Choroid plexus epithelial cell (primary cell): Measurements from ENCODE around the gene KIF15.
"Not testable (repeated sequence)": the region's sequence is repeated elsewhere in the genome, so short reads cannot be mapped to it uniquely, and the experiment has no call there.

Source experiments
- DNase-seq: peaks from one replicate; pipeline ENCODE4 v3.0.0-alpha.2; 2010; ENCODE audit warnings: low read depth
- H3K4me3 ChIP-seq: 2 replicates; pipeline ENCODE4 v1.5.1; 2011; ENCODE audit warnings: low read depth, mild to moderate bottlenecking, control low read depth, low read length, moderate library complexity
- TF ChIP-seq, protein P1 (sequence below): conservative IDR thresholded peaks from 2 replicates; pipeline ENCODE4 v1.5.1; 2011; ENCODE audit warnings: low read depth, mild to moderate bottlenecking, control low read depth, inconsistent platforms, low read length, moderate library complexity

The KIF15 gene

DNA sequence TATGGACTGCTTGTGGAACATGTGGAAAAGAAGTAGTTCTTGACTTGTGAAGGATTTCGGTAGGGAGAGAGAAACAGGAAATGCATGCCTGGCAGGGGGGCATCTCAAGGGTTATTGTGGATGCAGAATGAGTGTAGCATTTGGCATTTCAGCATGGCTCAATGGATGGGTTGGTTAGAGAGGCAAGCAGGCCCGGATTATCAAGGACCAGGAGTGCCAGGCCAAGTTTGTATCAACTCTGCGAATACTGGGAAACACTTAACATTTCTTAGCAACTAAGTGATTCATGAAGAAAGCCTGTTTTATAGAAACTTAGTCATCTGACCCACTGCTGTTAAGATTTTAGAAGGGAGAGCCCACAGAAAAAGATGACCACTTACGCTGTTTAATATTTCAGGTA, 33.6 kb downstream of the KIF15 start:
- no peak overlapping the region for H3K4me3 ChIP-seq
- TF ChIP-seq, protein P1, sequence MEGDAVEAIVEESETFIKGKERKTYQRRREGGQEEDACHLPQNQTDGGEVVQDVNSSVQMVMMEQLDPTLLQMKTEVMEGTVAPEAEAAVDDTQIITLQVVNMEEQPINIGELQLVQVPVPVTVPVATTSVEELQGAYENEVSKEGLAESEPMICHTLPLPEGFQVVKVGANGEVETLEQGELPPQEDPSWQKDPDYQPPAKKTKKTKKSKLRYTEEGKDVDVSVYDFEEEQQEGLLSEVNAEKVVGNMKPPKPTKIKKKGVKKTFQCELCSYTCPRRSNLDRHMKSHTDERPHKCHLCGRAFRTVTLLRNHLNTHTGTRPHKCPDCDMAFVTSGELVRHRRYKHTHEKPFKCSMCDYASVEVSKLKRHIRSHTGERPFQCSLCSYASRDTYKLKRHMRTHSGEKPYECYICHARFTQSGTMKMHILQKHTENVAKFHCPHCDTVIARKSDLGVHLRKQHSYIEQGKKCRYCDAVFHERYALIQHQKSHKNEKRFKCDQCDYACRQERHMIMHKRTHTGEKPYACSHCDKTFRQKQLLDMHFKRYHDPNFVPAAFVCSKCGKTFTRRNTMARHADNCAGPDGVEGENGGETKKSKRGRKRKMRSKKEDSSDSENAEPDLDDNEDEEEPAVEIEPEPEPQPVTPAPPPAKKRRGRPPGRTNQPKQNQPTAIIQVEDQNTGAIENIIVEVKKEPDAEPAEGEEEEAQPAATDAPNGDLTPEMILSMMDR, result no peak
- peak; percentile 33 for DNase-seq

DNA sequence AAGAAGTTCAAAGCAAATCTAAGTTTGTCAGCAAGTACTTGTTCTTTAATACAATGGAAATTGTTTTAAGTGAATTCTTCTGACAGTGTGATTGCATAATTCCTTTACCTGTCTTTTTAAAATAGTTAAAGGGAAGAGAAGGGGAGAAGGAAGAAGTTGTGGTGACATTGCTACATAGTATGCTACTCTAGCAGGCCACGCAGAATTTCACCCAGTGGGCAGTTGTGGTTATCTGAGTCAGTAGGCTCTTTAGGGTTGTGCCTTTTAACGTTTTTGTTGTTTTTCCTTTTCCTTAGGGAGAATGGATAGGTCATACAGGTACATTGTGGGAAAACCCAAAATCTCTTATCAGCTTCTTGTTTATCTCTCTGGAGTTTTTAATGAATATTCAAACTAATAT, 40.4 kb downstream of the KIF15 start:
- no peak overlapping the region for H3K4me3 ChIP-seq
- TF ChIP-seq, protein P1, result no peak
- DNase-seq, result no peak

DNA sequence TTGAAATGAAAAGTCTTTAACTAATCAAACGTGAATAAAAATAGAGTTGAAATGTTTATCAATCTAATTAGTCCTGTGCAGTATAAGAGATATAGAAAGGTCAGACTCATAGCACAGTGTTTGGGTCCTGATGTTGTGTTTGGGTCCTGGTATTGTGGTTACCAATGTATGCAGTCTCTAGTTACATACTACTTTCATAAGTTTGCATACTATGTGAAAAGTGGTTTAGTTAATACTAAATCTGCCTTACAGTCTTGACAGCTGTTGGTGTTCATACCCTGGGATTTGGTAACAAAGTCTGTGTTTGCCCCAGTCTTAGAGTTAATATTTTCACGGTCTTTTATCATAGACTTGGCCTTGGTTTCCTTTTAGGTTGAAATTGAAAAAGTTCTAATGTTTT, 41.7 kb downstream of the KIF15 start:
- H3K4me3 ChIP-seq, result no peak overlapping the region
- TF ChIP-seq, protein P1, result no peak
- no peak for DNase-seq

DNA sequence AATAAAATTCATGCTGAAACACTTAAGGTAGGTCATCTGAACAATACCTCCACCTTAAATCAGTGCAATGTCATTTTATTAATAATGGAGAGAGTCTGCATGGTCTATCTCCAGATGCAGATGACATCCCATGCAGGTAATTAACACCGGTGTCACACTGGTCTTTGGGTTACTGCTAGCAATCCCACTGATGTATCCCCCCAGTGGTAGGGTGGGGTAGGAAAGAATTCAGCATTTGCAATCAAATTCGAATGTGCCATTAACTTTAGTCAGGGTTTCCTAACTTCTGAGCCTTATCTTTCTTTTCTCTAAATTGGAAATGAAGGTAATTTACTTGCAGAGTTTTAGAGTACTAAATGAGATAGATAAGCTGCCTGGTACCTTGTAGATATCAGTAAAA, 44.4 kb downstream of the KIF15 start:
- TF ChIP-seq, protein P1, result peak; percentile 8
- no peak overlapping the region for H3K4me3 ChIP-seq
- DNase-seq, result no peak

DNA sequence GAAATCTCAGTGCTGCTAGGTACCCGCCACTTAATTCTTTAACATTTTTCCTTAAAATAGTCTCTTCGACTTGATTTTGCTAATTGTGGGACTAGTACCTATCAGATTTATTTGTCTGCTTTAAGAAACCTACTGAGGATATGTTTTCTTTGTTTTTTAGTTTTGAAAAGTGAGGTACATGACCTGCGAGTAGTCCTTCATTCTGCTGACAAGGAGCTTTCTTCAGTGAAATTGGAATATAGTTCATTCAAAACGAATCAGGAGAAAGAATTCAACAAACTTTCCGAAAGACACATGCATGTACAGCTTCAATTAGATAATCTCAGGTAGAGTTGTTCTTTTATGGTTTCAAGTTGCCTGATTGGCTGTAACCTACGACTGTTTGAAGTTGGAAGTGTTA, 53.2 kb downstream of the KIF15 start:
- no peak overlapping the region for H3K4me3 ChIP-seq
- DNase-seq, result no peak
- TF ChIP-seq, protein P1, result no peak

DNA sequence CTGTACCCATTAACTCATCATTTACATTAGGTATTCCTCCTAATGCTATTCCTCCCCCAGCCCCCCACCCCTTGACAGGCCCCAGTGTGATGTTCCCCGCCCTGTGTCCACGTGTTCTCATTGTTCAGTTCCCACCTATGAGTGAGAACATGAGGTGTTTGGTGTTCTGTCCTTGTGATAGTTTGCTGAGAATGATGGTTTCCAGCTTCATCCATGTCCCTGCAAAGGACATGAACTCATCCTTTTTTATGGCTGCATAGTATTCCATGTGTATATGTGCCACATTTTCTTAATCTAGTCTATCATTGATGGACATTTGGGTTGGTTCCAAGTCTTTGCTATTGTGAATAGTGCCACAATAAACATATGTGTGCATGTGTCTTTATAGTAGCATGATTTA, 54.7 kb downstream of the KIF15 start:
- DNase-seq, H3K4me3 ChIP-seq: not testable (repeated sequence)

DNA sequence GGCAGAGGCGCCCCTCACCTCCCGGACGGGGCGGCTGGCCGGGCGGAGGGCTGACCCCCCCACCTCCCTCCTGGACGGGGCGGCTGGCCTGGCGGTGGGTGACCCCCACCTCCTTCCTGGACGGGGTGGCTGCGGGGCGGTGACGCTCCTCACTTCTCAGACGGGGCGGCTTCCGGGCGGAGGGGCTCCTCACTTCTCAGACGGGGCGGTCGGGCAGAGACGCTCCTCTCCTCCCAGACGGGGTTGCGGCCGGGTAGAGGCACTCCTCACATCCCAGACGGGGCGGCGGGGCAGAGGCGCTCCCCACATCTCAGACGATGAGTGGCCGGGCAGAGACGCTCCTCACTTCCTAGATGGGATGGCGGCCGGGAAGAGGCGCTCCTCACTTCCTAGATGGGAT, 59.6 kb downstream of the KIF15 start:
- H3K4me3 ChIP-seq, DNase-seq: not testable (repeated sequence)

DNA sequence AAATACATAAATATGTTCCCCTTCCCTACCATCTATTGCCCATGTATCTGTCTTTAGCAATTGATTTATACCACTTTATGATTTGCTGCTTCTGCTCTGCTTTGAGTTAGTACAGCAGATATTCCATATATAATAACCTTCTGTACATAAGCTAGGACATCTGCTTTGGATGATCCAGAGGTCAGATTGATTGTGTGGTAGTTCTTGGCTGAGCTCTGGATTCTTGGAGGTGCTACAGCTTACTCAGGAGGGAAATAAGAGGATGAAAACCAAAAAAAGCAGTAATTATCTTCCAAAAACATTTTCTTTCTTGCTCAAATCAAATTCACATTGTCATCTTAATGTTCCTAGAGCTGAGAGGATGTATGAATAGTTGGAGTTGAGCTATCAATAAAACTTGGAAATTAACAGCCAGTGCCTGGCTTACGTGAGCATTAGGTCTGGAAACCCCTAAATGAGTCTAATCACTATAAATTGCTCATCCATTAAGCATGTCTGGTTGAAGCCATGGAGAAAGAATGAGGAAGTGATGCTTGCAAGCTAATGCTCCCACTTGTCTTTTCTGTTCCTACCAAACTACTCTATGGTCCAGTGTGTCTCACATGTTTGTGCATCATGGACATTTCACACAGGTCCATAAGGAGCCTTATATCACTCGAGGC, 63.8 kb downstream of the KIF15 start:
- peak; percentile 69 for DNase-seq
- TF ChIP-seq, protein P1, result no peak
- no peak overlapping the region for H3K4me3 ChIP-seq
